Adrenal gland (tissue), 5 donors: ENCODE measurements around the gene GNAT2.

Experiments used
- CTCF ChIP-seq, 6 experiments: fragments of 450-650 bp in 4 of 6; fragments of 200-600 bp in 2 of 6; sonication (generic) in 1 of 6; IDR thresholded peaks; 1 replicate in 5 of 6; 2 replicates in 1 of 6; pipeline versions ENCODE4 v1.5.1 to v1.8.0; 2016 to 2021; ENCODE audit warnings: antibody characterized with exemption in 6 of 6, mild to moderate bottlenecking in 2 of 6, moderate library complexity in 1 of 6
- POLR2A ChIP-seq, 2 donors: fragments of 450-650 bp; IDR thresholded peaks; one replicate each; pipeline ENCODE4 v1.6.1; 2017; ENCODE audit warnings: antibody characterized with exemption in 2 of 2, mild to moderate bottlenecking in 2 of 2, moderate library complexity in 1 of 2
- donor health status: DM: no; HTN: no; CAD: no.

- TF ChIP-seq POLR2A (IDR thresholded peaks at IDR 0.05) (no peak), CTCF (IDR thresholded peaks at IDR 0.05) (no peak)
Observed at GRCh38 chr1:109579491-109579890, 39.9 kb downstream of the GNAT2 start.
